HUDEP-2 (cell line): Measurements from ENCODE around the gene CCDC134.
"Not testable (repeated sequence)": the region's sequence is repeated elsewhere in the genome, so short reads cannot be mapped to it uniquely, and the experiment has no call there.

Experiments used
- DNase-seq, 76 experiments: peaks; one replicate each; lab custom pipeline; 2025; ENCODE audit not compliant: unreplicated experiment in 76 of 76; lab: John Stamatoyannopoulos, UW

The CCDC134 gene

GRCh38 chr22:41840216-41840615 is 39.7 kb downstream of the CCDC134 start:
- DNase-seq: no peak

GRCh38 chr22:41841085-41841712 is 40.7 kb downstream of the CCDC134 start:
- no peak for DNase-seq

GRCh38 chr22:41842996-41843970 is 42.8 kb downstream of the CCDC134 start:
- no peak for DNase-seq

- no peak for DNase-seq
These were observed 43.6 kb downstream of the CCDC134 start for GRCh38 chr22:41844036-41844435.

- peak in 1 of 76 experiments; percentile 13 for DNase-seq
These were observed 44.0 kb downstream of the CCDC134 start for GRCh38 chr22:41844513-41844912.

GRCh38 chr22:41845380-41846267 is 45.1 kb downstream of the CCDC134 start:
- DNase-seq: peak in 75 of 76 experiments; percentile 33 to 96 (median 75)

GRCh38 chr22:41846268-41846987 is 45.9 kb downstream of the CCDC134 start:
- peak in 3 of 76 experiments; percentile 41 to 53 (median 50) for DNase-seq

- no peak for DNase-seq
These were observed 46.8 kb downstream of the CCDC134 start for GRCh38 chr22:41847300-41847699.

- DNase-seq: peak in 70 of 76 experiments; percentile 18 to 82 (median 62)
These were observed 48.0 kb downstream of the CCDC134 start for GRCh38 chr22:41848468-41848867.

GRCh38 chr22:41856469-41856868 is 56.0 kb downstream of the CCDC134 start:
- no peak for DNase-seq

GRCh38 chr22:41857155-41857859 is 56.8 kb downstream of the CCDC134 start:
- peak in 55 of 76 experiments; percentile 7 to 67 (median 34) for DNase-seq

- no peak for DNase-seq
These were observed 57.4 kb downstream of the CCDC134 start for GRCh38 chr22:41857860-41858199.

- no peak for DNase-seq
These were observed 61.7 kb downstream of the CCDC134 start for GRCh38 chr22:41862160-41862529.

- DNase-seq: no peak
These were observed 62.2 kb downstream of the CCDC134 start for GRCh38 chr22:41862530-41863266.

- DNase-seq: no peak
These were observed 63.0 kb downstream of the CCDC134 start for GRCh38 chr22:41863472-41863871.

GRCh38 chr22:41868556-41868955 is 68.1 kb downstream of the CCDC134 start:
- DNase-seq: no peak

GRCh38 chr22:41870081-41870480 is 69.6 kb downstream of the CCDC134 start:
- not testable (repeated sequence) for DNase-seq

GRCh38 chr22:41870786-41871185 is 70.3 kb downstream of the CCDC134 start:
- DNase-seq: peak in 56 of 76 experiments; percentile 2 to 63 (median 28)

- DNase-seq: no peak
These were observed 72.9 kb downstream of the CCDC134 start for GRCh38 chr22:41873391-41873790.
